ENCODE results near the gene EPHA8. TPM values are rescaled to one million over a fixed set of nuclear protein-coding genes. Genes with fewer than 3 reads are reported as not detected.

The EPHA8 gene
- total RNA-seq, 1 experiment from 2014 or later = not detected

- Histone ChIP-seq H3K27ac (no peak overlapping the region), H3K9me2 (ENCODE audit: insufficient read depth) (no peaks in the 10 kb centered on the region), H3K4me2 (no peak overlapping the region), H2AFZ (no peak overlapping the region), H3K36me3 (ENCODE audit: low read depth) (no peaks in the 10 kb centered on the region), H3K27me3 (ENCODE audit: insufficient read depth, low read depth) (peaks cover 65% of the 10 kb centered on the region), H3K4me1 (replicated peaks; ENCODE audit: insufficient read depth) (no peaks in the 10 kb centered on the region), H4K20me1 (ENCODE audit: insufficient read depth) (no peaks in the 10 kb centered on the region), H3K4me3 (no peak overlapping the region), H3K79me2 (ENCODE audit: low read depth) (no peaks in the 10 kb centered on the region), H3K9me3 (ENCODE audit: insufficient read depth, low read depth) (no peaks in the 10 kb centered on the region), H3F3A (ENCODE audit: insufficient read depth, low read depth) (no peaks in the 10 kb centered on the region)
- intact Hi-C loops (cut with micrococcal nuclease; ENCODE audit: unreplicated experiment) = no loop called here
- BruUV-seq (replicated peaks) = no TSS peak
- ChIA-PET POLR2A (ENCODE audit: unreplicated experiment) (no interaction called here), CTCF (no interaction called here)
- TF ChIP-seq EZH2 (IDR thresholded peaks at IDR 0.05; ENCODE audit: low read depth) (no peak), CTCF (conservative IDR thresholded peaks at IDR 0.05) (no peak)
- DNase-seq = no peak
Observed at GRCh38 chr1:22563671-22564602, 648 bp downstream of the EPHA8 start.

GRCh38 chr1:22566161-22566560, 2.9 kb downstream of the EPHA8 start:
- Histone ChIP-seq H3K4me3 (no peak overlapping the region), H3K27ac (no peak overlapping the region), H2AFZ (no peak overlapping the region), H3K36me3 (ENCODE audit: low read depth) (no peaks in the 10 kb centered on the region), H3K9me3 (ENCODE audit: insufficient read depth, low read depth) (no peaks in the 10 kb centered on the region), H3K4me2 (no peak overlapping the region), H3K4me1 (replicated peaks; ENCODE audit: insufficient read depth) (no peaks in the 10 kb centered on the region), H3K9me2 (ENCODE audit: insufficient read depth) (no peaks in the 10 kb centered on the region), H3K79me2 (ENCODE audit: low read depth) (no peaks in the 10 kb centered on the region), H4K20me1 (ENCODE audit: insufficient read depth) (no peaks in the 10 kb centered on the region), H3K27me3 (ENCODE audit: insufficient read depth, low read depth) (peaks cover 51% of the 10 kb centered on the region), H3F3A (ENCODE audit: insufficient read depth, low read depth) (no peaks in the 10 kb centered on the region)
- CTCF ChIA-PET = no interaction called here
- TF ChIP-seq CTCF (conservative IDR thresholded peaks at IDR 0.05) (no peak), EZH2 (IDR thresholded peaks at IDR 0.05; ENCODE audit: low read depth) (no peak)
- POLR2A ChIA-PET (ENCODE audit: unreplicated experiment) = no interaction called here
- intact Hi-C loops (cut with micrococcal nuclease; ENCODE audit: unreplicated experiment) = no loop called here
- BruUV-seq (replicated peaks) = no TSS peak
- DNase-seq = no peak

GRCh38 chr1:22567197-22567596, 3.9 kb downstream of the EPHA8 start:
- H3K4me1 ChIP-seq (replicated peaks; ENCODE audit: insufficient read depth) = no peaks in the 10 kb centered on the region
- no peak overlapping the region for H3K4me2 ChIP-seq
- CTCF ChIA-PET = no interaction called here

More at GRCh38 chr1:22567197-22567596, 3.9 kb downstream of the EPHA8 start:
- H3K36me3 ChIP-seq (ENCODE audit: low read depth) = no peaks in the 10 kb centered on the region
- H3K79me2 ChIP-seq (ENCODE audit: low read depth) = no peaks in the 10 kb centered on the region
- DNase-seq = no peak
- no peaks in the 10 kb centered on the region for H3F3A ChIP-seq (ENCODE audit: insufficient read depth, low read depth)
- H3K9me2 ChIP-seq (ENCODE audit: insufficient read depth) = no peaks in the 10 kb centered on the region
- TF ChIP-seq EZH2 (IDR thresholded peaks at IDR 0.05; ENCODE audit: low read depth) = no peak
- TF ChIP-seq CTCF (conservative IDR thresholded peaks at IDR 0.05) = no peak
- intact Hi-C loops (cut with micrococcal nuclease; ENCODE audit: unreplicated experiment) = no loop called here
- H3K4me3 ChIP-seq = no peak overlapping the region
- no peak overlapping the region for H3K27ac ChIP-seq
- no TSS peak for BruUV-seq (replicated peaks)
- peaks cover 42% of the 10 kb centered on the region for H3K27me3 ChIP-seq (ENCODE audit: insufficient read depth, low read depth)
- POLR2A ChIA-PET (ENCODE audit: unreplicated experiment) = no interaction called here
- no peaks in the 10 kb centered on the region for H4K20me1 ChIP-seq (ENCODE audit: insufficient read depth)
- H3K9me3 ChIP-seq (ENCODE audit: insufficient read depth, low read depth) = no peaks in the 10 kb centered on the region
- H2AFZ ChIP-seq = no peak overlapping the region
